GM19455 (cell line): ENCODE data around the gene MC5R.
"Not testable (repeated sequence)": the region's sequence is repeated elsewhere in the genome, so short reads cannot be mapped to it uniquely, and the experiment has no call there.

Source experiments
- ATAC-seq: cut with Tn5 transposase; IDR thresholded peaks from one replicate; pipeline ENCODE4 v1.9.1; 2021; ENCODE audit not compliant: unreplicated experiment

MC5R gene

DNA sequence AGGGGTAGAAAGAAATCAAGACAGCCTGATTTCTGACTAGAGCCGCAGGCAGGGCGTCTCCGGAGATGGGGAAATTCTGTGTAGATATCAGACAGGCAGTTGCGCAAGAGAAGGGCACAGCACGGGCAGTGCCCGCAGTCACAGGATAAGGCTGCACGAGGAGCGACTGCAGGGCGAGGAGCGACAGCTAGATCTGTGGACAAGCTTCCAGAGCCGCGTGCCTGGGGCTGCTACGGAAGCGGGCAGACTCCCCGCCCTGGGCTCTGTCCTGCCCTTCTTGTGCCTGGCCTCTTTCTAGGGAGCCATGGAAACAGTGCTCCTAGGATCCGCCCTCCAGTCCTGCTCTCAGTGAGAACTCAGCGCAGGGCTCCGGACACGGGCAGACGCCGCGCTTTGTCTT, 12.6 kb downstream of the MC5R start:
- ATAC-seq: no peak

DNA sequence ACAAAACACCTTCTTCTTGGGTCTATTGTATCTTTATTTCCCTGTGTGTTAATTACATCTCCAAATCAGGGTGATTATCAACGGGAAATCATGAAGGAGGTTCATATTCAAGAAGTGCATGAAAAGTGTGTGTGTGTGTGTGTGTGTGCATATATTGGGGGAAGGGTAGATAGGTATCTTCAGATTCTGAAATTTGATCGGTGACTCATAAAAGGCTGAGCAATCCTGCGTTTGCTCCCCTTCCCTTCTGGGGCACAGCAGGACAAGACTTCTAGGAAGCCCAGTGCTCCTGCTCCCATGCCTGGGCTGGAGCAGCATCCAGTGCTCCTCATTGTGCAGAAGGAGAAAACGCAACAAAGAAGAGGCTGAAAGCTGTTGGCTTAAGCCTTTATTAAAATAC, 25.8 kb downstream of the MC5R start:
- ATAC-seq: no peak

DNA sequence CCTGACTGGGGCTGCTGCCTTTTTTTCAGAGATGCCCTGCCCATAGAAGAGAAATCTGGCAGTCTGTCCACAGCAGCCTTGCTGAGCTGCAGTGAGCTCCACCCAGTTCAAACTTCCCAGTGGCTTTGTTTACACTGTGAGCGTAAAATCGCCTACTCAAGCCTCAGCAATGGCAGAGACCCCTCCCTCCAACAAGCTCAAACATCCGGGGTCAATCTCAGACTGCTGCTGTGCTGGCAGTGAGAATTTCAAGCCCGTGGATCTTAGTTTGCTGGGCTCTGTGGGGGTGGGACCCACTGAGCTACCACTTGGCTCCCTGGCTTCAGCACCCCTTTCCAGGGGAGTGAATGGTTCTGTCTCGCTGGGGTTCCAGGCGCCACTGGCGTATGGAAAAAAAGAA, 38.9 kb downstream of the MC5R start:
- not testable (repeated sequence) for ATAC-seq

DNA sequence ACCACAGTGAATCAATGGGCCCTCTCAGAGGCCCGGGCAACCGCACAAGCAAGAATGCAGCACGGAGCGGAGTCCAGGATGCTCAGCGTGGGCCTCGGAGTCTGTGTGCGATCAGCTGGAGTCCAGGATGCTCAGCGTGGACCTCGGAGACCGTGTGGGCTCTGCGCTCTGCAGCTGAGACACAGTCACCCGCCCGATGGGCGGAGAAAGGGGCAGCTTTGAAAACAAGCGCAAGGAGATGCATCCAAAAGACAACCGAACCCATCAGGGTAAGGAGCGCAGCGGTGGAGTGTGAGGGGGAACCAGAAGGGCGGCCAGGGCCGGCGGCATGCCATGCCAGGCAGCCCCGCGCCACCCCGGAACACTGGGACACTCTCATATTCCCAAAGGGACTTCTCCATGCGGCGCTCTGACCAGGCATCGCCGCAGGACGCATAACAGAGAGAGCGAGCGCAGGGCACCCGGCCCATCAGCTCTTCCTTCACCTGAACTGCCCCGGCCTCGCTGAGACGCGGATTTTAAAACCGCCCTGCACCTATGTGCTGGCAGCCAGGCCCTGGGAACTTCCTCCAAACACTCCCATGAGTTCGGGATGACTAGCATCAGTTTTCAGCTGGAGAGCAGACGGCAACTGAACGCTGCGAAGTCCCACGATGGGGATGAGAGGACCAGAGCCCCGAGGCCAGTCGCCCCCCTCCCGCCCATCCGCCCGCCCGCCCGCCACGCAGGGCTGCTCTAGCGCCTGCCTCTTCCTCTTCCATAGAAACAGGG, 44.7 kb downstream of the MC5R start:
- no peak for ATAC-seq

GRCh38 chr18:13871701-13872100, 47.8 kb downstream of the MC5R start:
- no peak for ATAC-seq

DNA sequence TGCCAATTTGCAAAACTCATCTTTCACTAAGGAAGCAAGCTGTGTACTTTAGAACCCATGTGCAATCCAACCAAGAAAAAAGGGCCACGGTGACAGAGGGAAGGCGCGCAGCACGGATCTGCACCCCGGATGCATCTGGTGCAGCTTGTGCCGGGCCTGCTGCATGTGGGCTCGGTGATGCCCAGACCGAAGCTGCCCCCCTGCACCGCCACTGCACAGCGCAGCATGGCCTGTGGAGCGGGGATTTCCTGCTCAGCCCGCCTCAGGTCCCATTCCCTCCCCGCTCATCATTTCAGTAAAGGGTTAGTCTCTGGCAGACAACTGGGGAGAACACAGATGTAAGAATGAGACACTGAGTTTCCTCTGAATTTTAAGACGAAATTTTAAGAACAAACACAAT, 48.4 kb downstream of the MC5R start:
- no peak for ATAC-seq

DNA sequence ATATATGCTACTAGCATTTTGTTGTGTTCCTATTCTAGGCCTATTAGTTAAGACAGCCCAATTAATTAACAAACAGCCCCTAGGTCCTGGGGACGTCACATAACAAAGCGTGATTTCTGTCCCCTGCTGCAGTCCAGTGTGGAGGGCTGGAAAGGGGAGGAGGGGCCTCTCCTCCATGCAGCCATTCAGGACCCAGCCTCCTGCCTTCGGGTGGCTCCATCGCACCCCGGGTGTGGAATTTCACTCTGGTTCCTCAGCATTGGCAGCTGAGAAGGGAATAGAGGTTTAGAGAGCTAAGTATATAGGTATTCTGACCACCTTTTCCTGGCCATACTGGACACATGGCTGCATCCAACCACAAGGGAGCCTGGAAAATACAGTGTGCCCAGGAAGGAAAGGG, 49.0 kb downstream of the MC5R start:
- ATAC-seq: no peak

GRCh38 chr18:13874558-13874957, 50.6 kb downstream of the MC5R start:
- ATAC-seq: no peak
